HEK293 (cell line): ENCODE results near the gene NEK6.

ENCODE experiments used
- CTCF ChIA-PET: fragments of 350-600 bp; formaldehyde crosslinking; extraction: SDS; loops from one replicate; lab custom pipeline; 2021; ENCODE audit warnings: antibody characterized with exemption; lab: Yijun Ruan, JAX
- POLR2A ChIA-PET: fragments of 300-600 bp; formaldehyde crosslinking; extraction: SDS; loops from one replicate; lab custom pipeline; 2020; ENCODE audit warnings: antibody characterized with exemption, inconsistent platforms; lab: Yijun Ruan, JAX
- H3K27ac ChIP-seq: fragments of 200-500 bp; sonication (Bioruptor generic); 2 replicates; pipeline ENCODE4 v1.5.1; 2014; ENCODE audit warnings: low read depth, low read length, control low read depth, inconsistent platforms; ENCODE audit errors: extremely low read depth
- H3K36me3 ChIP-seq, 2 experiments: fragments of 200-500 bp in 1 of 2; sonication (Bioruptor generic) in 1 of 2; 1 replicate in 1 of 2; 2 replicates in 1 of 2; pipeline ENCODE4 v1.5.1; 2014 to 2017; ENCODE audit warnings: inconsistent platforms in 2 of 2, low read length in 2 of 2; ENCODE audit not compliant: control insufficient read depth in 2 of 2, insufficient read depth in 1 of 2
- H3K4me1 ChIP-seq: fragments of 200-500 bp; sonication (Bioruptor generic); 2 replicates; pipeline ENCODE4 v1.5.1; 2014; ENCODE audit warnings: mild to moderate bottlenecking, low read length, inconsistent platforms; ENCODE audit not compliant: control insufficient read depth, insufficient read depth
- H3K4me3 ChIP-seq: 2 replicates; pipeline ENCODE4 v1.5.1; 2011; ENCODE audit warnings: low read depth, mild to moderate bottlenecking, control low read depth, low read length, moderate library complexity
- H3K9me3 ChIP-seq: fragments of 200-500 bp; sonication (Bioruptor generic); 2 replicates; pipeline ENCODE4 v1.5.1; 2014; ENCODE audit warnings: low read depth, low read length, inconsistent platforms; ENCODE audit not compliant: control insufficient read depth, insufficient read depth
- HOXA7 ChIP-seq: sonication (generic); formaldehyde crosslinking; IDR thresholded peaks from 2 replicates; pipeline ENCODE4 v1.8.1; 2022; ENCODE audit warnings: missing genetic modification reagents, borderline replicate concordance
- KLF1 ChIP-seq: fragments of 450-650 bp; formaldehyde crosslinking; IDR thresholded peaks from 2 replicates; pipeline ENCODE4 v1.5.1; 2016; ENCODE audit warnings: missing biosample characterization, missing genetic modification characterization
- KLF9 ChIP-seq: fragments of 450-650 bp; formaldehyde crosslinking; IDR thresholded peaks from 2 replicates; pipeline ENCODE4 v1.5.1; 2016; ENCODE audit warnings: missing biosample characterization, missing genetic modification characterization, low read depth
- SETDB1 ChIP-seq: IDR thresholded peaks from one replicate; pipeline ENCODE4 v1.6.1; 2017; ENCODE audit warnings: mild to moderate bottlenecking, low read length, moderate library complexity, mixed read lengths; ENCODE audit not compliant: insufficient read length
- SP3 ChIP-seq: fragments of 450-650 bp; formaldehyde crosslinking; IDR thresholded peaks from 2 replicates; pipeline ENCODE4 v1.5.1; 2016; ENCODE audit warnings: missing biosample characterization, missing genetic modification characterization
- TCF7L2 ChIP-seq: IDR thresholded peaks from 2 replicates; pipeline ENCODE4 v1.6.1; 2011; ENCODE audit warnings: low read depth, mild to moderate bottlenecking, inconsistent platforms, low read length, moderate library complexity, borderline replicate concordance
- TRIM28 ChIP-seq: IDR thresholded peaks from 2 replicates; pipeline ENCODE4 v1.6.1; 2011; ENCODE audit warnings: low read length, control low read depth, borderline replicate concordance
- ZNF10 ChIP-seq: fragments of 450-650 bp; formaldehyde crosslinking; IDR thresholded peaks from 2 replicates; pipeline ENCODE4 v1.5.1; 2017; ENCODE audit warnings: missing biosample characterization, missing genetic modification characterization
- ZNF140 ChIP-seq: fragments of 450-650 bp; formaldehyde crosslinking; IDR thresholded peaks from 2 replicates; pipeline ENCODE4 v1.5.1; 2016; ENCODE audit warnings: missing biosample characterization, missing genetic modification characterization
- ZNF174 ChIP-seq: fragments of 450-650 bp; formaldehyde crosslinking; IDR thresholded peaks from 2 replicates; pipeline ENCODE4 v1.5.0; 2017; ENCODE audit warnings: missing biosample characterization, mild to moderate bottlenecking, missing genetic modification characterization
- ZNF175 ChIP-seq: fragments of 450-650 bp; formaldehyde crosslinking; IDR thresholded peaks from 2 replicates; pipeline ENCODE4 v1.5.1; 2016; ENCODE audit warnings: missing biosample characterization, missing genetic modification characterization
- ZNF302 ChIP-seq: fragments of 450-650 bp; formaldehyde crosslinking; IDR thresholded peaks from 2 replicates; pipeline ENCODE4 v1.5.1; 2016; ENCODE audit warnings: missing biosample characterization, missing genetic modification characterization, low read depth
- ZNF423 ChIP-seq: fragments of 450-650 bp; formaldehyde crosslinking; IDR thresholded peaks from 2 replicates; pipeline ENCODE4 v1.5.1; 2016; ENCODE audit warnings: missing biosample characterization, missing genetic modification characterization
- ZNF473 ChIP-seq: fragments of 450-650 bp; formaldehyde crosslinking; IDR thresholded peaks from 2 replicates; pipeline ENCODE4 v1.5.1; 2017; ENCODE audit warnings: missing biosample characterization, missing genetic modification characterization
- ZNF558 ChIP-seq: fragments of 450-650 bp; formaldehyde crosslinking; IDR thresholded peaks from 2 replicates; pipeline ENCODE4 v1.5.1; 2016; ENCODE audit warnings: missing biosample characterization, missing genetic modification characterization
- ZNF670 ChIP-seq: fragments of 450-650 bp; formaldehyde crosslinking; IDR thresholded peaks from 2 replicates; pipeline ENCODE4 v1.5.1; 2016; ENCODE audit warnings: missing biosample characterization, missing genetic modification characterization, low read depth
- ZNF791 ChIP-seq: fragments of 450-650 bp; formaldehyde crosslinking; IDR thresholded peaks from 2 replicates; pipeline ENCODE4 v1.5.1; 2016; ENCODE audit warnings: missing biosample characterization, missing genetic modification characterization
- TF ChIP-seq, protein P1 (sequence below): fragments of 450-650 bp; formaldehyde crosslinking; IDR thresholded peaks from 2 replicates; pipeline ENCODE4 v1.5.1; 2016; ENCODE audit warnings: missing biosample characterization, missing genetic modification characterization
- TF ChIP-seq, protein P2 (sequence below): fragments of 450-650 bp; formaldehyde crosslinking; IDR thresholded peaks from 2 replicates; pipeline ENCODE4 v1.5.1; 2016; ENCODE audit warnings: missing biosample characterization, missing genetic modification characterization
- TF ChIP-seq, protein P3 (sequence below): fragments of 450-650 bp; IDR thresholded peaks from 2 replicates; pipeline ENCODE4 v1.5.1; 2018; ENCODE audit warnings: missing biosample characterization, mild to moderate bottlenecking, missing genetic modification characterization
- TF ChIP-seq, protein P4 (sequence below): fragments of 450-650 bp; formaldehyde crosslinking; conservative IDR thresholded peaks from 2 replicates; pipeline ENCODE4 v1.5.1; 2016; ENCODE audit warnings: low read depth, missing biosample characterization, missing genetic modification characterization

NEK6 gene

DNA sequence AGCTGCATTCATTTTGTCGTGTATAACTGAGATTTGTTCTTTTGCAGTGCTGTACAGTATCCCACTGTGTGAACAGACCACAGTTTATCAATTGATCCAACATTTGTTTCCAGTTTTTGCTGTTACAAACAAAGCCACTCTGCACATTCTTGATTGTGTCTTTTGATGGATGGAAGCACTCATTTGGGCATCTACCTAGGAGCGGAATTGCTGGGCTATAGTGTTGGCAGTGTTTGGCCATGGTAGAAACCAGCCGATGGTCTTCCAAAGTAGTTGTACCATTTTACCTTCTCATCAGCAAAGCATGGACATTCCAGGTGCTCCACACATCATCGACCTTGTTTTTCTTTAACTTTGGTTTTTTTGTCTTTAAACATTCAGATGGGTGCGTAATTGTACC, 79.8 kb downstream of the NEK6 start:
- POLR2A ChIA-PET, result interaction anchor here (0.7 kb wide), 1 partner anchor 71 kb away, joined by 4 read pairs; no protein-coding TSS in a partner anchor
- peak; percentile 30 for TF ChIP-seq SETDB1
- no peak for TF ChIP-seq ZNF10
- TF ChIP-seq SP3 (tag by site-specific recombination), result no peak
- peak; percentile 99 for TF ChIP-seq ZNF140 (tag by site-specific recombination)
- CTCF ChIA-PET, result interaction anchor here (0.6 kb wide), 1 partner anchor 27 kb away, joined by 3 read pairs; no protein-coding TSS in a partner anchor
- H3K4me3 ChIP-seq, result no peak overlapping the region
- H3K27ac ChIP-seq, result no peak overlapping the region
- H3K9me3 ChIP-seq, result no peaks in the 10 kb centered on the region
- peaks cover 0 to 24% of the 10 kb centered on the region in 2 experiments; a peak in 1 of 3 replicates for H3K36me3 ChIP-seq
- no peaks in the 10 kb centered on the region; the same call in 1 of the 2 replicates for H3K4me1 ChIP-seq

DNA sequence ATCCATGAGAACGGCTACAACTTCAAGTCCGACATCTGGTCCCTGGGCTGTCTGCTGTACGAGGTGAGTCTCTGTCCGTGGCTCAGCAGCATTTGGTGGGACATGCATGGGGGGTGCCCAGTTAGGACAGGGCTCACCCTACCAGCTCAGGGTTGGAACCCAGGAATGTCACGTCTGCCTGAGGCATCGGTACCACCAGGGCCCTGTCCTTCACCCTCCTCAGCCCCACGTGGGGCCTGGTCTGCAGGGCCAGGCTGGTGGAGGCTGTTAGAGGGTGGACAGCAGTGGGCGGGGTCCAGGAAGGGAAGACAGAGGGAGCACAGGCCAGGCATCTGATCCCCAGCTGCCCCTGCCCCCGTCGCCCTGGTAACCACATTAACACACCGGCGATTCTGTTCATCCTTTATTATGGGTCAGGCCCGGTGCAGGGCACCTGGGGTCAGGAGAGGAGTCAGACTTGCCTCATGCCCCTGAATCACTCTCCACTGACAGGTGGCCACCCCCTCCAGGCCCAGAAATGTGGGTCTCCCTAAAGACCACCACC, 81.9 kb downstream of the NEK6 start:
- CTCF ChIA-PET, result interaction anchor here (0.7 to 0.9 kb wide), 2 partner anchors 19 kb away, joined by 3 read pairs; no protein-coding TSS in a partner anchor
- H3K4me3 ChIP-seq, result no peak overlapping the region
- H3K36me3 ChIP-seq, result peaks cover 0 to 28% of the 10 kb centered on the region in 2 experiments; a peak in 1 of 3 replicates
- no peak overlapping the region for H3K27ac ChIP-seq
- H3K9me3 ChIP-seq, result no peaks in the 10 kb centered on the region
- POLR2A ChIA-PET, result no interaction called here
- no peaks in the 10 kb centered on the region; the same call in 1 of the 2 replicates for H3K4me1 ChIP-seq
- TF ChIP-seq ZNF423 (tag by site-specific recombination), result no peak
- TF ChIP-seq, protein P1, sequence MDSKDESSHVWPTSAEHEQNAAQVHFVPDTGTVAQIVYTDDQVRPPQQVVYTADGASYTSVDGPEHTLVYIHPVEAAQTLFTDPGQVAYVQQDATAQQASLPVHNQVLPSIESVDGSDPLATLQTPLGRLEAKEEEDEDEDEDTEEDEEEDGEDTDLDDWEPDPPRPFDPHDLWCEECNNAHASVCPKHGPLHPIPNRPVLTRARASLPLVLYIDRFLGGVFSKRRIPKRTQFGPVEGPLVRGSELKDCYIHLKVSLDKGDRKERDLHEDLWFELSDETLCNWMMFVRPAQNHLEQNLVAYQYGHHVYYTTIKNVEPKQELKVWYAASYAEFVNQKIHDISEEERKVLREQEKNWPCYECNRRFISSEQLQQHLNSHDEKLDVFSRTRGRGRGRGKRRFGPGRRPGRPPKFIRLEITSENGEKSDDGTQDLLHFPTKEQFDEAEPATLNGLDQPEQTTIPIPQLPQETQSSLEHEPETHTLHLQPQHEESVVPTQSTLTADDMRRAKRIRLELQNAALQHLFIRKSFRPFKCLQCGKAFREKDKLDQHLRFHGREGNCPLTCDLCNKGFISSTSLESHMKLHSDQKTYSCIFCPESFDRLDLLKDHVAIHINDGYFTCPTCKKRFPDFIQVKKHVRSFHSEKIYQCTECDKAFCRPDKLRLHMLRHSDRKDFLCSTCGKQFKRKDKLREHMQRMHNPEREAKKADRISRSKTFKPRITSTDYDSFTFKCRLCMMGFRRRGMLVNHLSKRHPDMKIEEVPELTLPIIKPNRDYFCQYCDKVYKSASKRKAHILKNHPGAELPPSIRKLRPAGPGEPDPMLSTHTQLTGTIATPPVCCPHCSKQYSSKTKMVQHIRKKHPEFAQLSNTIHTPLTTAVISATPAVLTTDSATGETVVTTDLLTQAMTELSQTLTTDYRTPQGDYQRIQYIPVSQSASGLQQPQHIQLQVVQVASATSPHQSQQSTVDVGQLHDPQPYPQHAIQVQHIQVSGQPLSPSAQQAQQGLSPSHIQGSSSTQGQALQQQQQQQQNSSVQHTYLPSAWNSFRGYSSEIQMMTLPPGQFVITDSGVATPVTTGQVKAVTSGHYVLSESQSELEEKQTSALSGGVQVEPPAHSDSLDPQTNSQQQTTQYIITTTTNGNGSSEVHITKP (tag by site-specific recombination), result no peak
- TF ChIP-seq ZNF558, result no peak
- TF ChIP-seq ZNF670 (tag by site-specific recombination), result no peak
- no peak for TF ChIP-seq ZNF175 (tag by site-specific recombination)
- TF ChIP-seq TRIM28, result no peak
- no peak for TF ChIP-seq ZNF302
- TF ChIP-seq ZNF140 (tag by site-specific recombination), result no peak
- no peak for TF ChIP-seq KLF1 (tag by site-specific recombination)
- TF ChIP-seq, protein P2, sequence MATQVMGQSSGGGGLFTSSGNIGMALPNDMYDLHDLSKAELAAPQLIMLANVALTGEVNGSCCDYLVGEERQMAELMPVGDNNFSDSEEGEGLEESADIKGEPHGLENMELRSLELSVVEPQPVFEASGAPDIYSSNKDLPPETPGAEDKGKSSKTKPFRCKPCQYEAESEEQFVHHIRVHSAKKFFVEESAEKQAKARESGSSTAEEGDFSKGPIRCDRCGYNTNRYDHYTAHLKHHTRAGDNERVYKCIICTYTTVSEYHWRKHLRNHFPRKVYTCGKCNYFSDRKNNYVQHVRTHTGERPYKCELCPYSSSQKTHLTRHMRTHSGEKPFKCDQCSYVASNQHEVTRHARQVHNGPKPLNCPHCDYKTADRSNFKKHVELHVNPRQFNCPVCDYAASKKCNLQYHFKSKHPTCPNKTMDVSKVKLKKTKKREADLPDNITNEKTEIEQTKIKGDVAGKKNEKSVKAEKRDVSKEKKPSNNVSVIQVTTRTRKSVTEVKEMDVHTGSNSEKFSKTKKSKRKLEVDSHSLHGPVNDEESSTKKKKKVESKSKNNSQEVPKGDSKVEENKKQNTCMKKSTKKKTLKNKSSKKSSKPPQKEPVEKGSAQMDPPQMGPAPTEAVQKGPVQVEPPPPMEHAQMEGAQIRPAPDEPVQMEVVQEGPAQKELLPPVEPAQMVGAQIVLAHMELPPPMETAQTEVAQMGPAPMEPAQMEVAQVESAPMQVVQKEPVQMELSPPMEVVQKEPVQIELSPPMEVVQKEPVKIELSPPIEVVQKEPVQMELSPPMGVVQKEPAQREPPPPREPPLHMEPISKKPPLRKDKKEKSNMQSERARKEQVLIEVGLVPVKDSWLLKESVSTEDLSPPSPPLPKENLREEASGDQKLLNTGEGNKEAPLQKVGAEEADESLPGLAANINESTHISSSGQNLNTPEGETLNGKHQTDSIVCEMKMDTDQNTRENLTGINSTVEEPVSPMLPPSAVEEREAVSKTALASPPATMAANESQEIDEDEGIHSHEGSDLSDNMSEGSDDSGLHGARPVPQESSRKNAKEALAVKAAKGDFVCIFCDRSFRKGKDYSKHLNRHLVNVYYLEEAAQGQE (tag by site-specific recombination), result no peak
- TF ChIP-seq, protein P3, sequence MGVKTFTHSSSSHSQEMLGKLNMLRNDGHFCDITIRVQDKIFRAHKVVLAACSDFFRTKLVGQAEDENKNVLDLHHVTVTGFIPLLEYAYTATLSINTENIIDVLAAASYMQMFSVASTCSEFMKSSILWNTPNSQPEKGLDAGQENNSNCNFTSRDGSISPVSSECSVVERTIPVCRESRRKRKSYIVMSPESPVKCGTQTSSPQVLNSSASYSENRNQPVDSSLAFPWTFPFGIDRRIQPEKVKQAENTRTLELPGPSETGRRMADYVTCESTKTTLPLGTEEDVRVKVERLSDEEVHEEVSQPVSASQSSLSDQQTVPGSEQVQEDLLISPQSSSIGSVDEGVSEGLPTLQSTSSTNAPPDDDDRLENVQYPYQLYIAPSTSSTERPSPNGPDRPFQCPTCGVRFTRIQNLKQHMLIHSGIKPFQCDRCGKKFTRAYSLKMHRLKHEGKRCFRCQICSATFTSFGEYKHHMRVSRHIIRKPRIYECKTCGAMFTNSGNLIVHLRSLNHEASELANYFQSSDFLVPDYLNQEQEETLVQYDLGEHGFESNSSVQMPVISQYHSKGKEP (tag by site-specific recombination), result no peak
- no peak for TF ChIP-seq ZNF791 (tag by site-specific recombination)
- TF ChIP-seq HOXA7, result no peak
- TF ChIP-seq KLF9 (tag by site-specific recombination), result no peak
- no peak for TF ChIP-seq ZNF174 (tag by site-specific recombination)
- TF ChIP-seq, protein P4, sequence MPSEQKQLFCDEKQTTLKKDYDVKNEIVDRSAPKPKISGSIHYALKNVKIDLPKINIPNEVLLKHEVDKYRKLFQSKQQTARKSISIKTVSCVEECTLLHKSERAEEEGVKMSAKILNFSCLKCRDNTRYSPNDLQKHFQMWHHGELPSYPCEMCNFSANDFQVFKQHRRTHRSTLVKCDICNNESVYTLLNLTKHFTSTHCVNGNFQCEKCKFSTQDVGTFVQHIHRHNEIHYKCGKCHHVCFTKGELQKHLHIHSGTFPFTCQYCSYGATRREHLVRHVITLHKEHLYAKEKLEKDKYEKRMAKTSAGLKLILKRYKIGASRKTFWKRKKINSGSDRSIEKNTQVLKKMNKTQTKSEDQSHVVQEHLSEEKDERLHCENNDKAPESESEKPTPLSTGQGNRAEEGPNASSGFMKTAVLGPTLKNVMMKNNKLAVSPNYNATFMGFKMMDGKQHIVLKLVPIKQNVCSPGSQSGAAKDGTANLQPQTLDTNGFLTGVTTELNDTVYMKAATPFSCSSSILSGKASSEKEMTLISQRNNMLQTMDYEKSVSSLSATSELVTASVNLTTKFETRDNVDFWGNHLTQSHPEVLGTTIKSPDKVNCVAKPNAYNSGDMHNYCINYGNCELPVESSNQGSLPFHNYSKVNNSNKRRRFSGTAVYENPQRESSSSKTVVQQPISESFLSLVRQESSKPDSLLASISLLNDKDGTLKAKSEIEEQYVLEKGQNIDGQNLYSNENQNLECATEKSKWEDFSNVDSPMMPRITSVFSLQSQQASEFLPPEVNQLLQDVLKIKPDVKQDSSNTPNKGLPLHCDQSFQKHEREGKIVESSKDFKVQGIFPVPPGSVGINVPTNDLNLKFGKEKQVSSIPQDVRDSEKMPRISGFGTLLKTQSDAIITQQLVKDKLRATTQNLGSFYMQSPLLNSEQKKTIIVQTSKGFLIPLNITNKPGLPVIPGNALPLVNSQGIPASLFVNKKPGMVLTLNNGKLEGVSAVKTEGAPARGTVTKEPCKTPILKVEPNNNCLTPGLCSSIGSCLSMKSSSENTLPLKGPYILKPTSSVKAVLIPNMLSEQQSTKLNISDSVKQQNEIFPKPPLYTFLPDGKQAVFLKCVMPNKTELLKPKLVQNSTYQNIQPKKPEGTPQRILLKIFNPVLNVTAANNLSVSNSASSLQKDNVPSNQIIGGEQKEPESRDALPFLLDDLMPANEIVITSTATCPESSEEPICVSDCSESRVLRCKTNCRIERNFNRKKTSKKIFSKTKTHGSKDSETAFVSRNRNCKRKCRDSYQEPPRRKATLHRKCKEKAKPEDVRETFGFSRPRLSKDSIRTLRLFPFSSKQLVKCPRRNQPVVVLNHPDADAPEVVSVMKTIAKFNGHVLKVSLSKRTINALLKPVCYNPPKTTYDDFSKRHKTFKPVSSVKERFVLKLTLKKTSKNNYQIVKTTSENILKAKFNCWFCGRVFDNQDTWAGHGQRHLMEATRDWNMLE, result no peak
- TF ChIP-seq ZNF473, result no peak
- TF ChIP-seq TCF7L2, result no peak
